Erythroblast (primary cell): ENCODE results near the gene ADAMTS16.

Source experiments
- GATA1 ChIP-seq: IDR thresholded peaks from 2 replicates; pipeline ENCODE4 v1.6.1; 2011; ENCODE audit warnings: low read depth, mild to moderate bottlenecking, control low read depth, low read length, moderate library complexity
- POLR2A ChIP-seq: IDR thresholded peaks from 2 replicates; pipeline ENCODE4 v1.6.1; 2011; ENCODE audit warnings: mild to moderate bottlenecking, low read length

DNA sequence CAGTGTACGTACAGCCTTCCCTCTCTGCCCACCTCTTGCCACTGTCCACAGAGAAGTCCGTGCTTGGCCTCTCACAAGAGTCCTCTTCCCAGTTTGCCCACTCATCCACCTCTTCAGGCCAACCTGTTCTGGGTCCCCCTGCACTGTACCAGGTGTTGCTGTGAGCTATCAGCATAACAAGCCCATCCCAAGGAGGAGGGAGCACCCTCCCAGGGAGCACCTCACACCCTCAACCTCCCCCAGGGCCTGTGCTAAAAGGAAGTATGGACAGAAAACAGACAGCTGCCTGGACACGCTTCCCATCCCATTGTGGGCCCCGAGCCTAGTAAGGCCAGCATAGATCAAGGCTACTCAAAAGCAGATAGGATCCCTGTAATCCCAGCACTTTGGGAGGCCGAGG, 168.2 kb downstream of the ADAMTS16 start:
- no peak for TF ChIP-seq POLR2A
- TF ChIP-seq GATA1: no peak
